GM18858 (cell line): Measurements from ENCODE around the gene RPLP1.

Experiments
- ATAC-seq: cut with Tn5 transposase; IDR thresholded peaks from one replicate; pipeline ENCODE4 v1.9.1; 2021; ENCODE audit not compliant: unreplicated experiment

Gene RPLP1

GRCh38 chr15:69452692-69453521 is at the start of gene RPLP1:
Gene RPLP1, plus strand, starts transcription at chr15:69452818. Its CDS starts 131 bp downstream, at chr15:69452949.
- ATAC-seq, result peak; percentile 57

- no peak for ATAC-seq
These were observed 49.0 kb upstream of the RPLP1 start for GRCh38 chr15:69403594-69403993.

DNA sequence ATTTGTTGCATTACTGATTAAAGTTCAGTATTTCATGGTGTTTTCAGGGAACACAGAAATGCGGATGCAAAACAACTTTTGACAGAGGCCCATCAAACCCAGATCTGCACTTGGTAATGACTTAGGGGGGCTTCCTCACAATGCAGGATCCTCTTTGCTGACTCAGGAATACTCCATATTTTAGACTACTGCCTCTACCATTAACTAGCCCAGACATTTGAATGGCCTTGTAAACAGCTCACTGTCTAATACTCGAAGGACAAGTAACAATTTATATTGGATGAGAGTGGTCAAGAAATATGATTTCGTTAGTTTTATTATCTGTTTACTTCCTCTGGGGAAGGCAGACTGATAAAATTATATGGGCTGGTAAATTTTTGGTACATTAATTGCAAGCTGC is 47.5 kb upstream of the RPLP1 start:
- ATAC-seq, result no peak

- ATAC-seq, result no peak
These were observed 44.8 kb upstream of the RPLP1 start for GRCh38 chr15:69407719-69408400.

DNA sequence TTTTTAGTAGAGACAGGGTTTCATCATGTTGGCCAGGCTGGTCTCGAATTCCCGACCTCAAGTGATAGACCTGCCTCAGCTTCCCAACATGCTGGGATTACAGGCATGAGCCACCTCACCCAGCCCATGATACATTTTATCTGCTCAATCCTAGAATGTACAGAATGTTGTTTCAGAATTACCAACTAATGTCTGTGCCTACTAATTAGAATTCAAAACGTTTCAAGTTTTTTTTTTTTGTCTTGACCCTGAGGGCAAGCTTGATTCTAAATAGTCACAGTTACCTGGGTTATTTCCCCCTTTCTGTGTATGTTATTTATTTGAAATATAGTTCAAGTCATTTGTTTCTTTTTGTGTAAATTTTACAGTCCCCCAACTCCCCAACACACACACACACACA is 43.8 kb upstream of the RPLP1 start:
- ATAC-seq, result no peak

DNA sequence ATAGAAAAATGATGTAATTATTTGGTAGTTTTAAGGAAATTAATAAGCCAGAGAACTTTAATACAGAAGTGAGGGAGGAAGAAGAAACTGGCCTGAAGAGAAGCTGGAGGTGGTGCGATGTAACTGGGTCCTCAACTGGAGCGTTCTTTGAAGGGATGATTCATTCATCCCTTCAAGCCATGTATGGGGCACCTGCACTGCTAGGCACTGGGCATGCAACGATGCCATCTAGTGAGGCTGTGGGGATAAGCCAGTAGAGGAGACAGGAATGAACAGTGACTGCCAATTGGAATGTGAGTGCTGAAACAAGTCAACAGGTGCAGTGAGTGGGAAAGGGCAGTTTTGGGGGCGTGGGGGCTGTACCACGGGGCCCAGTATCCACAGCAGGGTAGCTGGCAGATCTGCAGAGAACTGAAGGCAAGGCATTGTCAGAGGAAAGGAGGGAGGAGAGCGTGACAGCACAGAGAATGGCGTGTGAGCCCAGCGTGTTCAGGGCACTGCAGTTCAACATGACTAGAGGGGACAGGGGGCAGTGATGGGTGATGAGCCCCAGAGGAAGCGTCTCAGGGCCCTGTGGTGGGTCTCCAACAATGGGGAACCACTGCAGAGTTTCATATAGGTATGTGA is 42.3 kb upstream of the RPLP1 start:
- no peak for ATAC-seq

DNA sequence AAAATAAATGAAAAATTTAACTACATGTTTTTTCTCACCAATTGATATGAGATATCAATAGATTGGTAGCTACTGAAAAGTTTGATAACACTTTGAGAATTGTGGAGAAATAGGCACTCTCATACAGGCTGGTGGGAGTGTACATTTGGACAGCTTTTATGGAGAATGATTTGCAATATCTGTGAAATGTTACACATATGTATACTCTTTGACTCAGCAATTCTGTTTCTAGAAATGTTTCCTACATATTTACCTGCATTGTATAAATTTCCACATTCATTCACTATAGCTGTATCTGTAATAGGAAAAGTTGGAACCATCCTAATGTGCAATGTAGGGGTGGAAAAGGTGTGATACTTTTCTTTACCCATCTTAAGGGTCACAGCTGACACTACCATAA is 40.3 kb upstream of the RPLP1 start:
- no peak for ATAC-seq

- ATAC-seq, result no peak
These were observed 39.9 kb upstream of the RPLP1 start for GRCh38 chr15:69412701-69413100.

DNA sequence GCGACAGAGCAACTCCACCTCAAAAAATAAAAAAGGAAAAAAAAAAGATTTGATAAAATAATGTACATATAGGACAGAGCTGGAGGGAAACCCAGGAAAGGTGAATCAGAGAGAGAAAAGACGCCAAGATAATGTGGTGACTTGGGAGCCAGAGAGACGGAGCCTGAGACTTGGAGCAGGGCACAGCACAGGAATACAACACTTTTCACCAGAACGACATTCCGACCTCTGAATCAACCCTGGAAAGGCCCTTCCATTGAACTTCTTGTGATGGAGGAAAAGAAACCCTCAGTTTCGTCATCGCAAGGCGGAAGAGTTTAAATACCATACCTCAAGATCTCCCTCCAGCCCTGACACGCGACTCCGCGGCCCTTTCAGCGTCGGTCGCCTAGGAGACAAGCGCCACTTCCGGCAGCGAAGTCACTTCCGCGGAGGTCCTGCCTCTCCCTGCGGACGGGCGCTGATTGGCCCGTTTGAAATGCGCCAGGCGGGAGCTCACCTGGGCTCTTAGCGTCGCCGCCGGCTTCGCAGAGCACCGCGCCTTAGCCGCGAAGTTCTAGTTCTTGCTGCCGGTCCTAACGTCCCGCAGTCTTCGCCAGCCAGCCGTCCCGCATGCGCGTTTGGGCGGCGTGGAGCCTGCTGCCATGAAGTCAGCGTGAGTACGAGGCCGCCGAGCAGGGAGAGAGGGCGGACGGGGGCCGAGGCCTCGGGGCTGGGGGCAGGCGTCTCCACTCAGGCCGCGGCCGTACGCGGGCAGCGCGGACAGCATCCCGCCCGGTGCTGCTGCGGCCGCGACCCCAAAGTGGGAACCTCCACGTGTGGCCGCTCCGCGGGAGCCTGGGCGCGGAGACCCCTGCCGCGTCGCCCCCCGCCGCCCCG is 38.6 kb upstream of the RPLP1 start, which contains the start of gene KIF23:
TSS of gene KIF23 (plus strand) at position 528 of the 879 bp plus-strand sequence. CDS start at position 645, 117 bp downstream.
- ATAC-seq, result peak; percentile 86

- no peak for ATAC-seq
These were observed 37.9 kb upstream of the RPLP1 start for GRCh38 chr15:69414701-69415167.

- no peak for ATAC-seq
These were observed 37.2 kb upstream of the RPLP1 start for GRCh38 chr15:69415381-69415780.

DNA sequence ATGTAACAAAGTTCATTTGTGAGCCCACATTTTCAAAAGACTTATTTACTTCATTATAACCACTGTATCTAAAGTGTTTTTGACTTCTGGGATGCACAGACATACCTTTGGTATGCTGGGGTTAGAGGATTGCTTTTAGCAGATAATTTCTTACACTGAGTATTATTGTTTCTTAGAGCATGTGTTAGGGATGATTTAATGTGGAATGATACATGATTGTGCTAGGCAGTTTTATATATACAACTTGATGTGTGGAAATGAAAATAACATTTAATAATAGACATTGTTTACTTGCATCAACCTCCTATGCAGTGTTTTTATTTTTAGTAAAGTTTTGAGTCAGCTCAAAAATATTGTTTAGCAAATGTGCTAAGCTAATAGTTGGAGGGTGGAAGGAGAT is 35.0 kb upstream of the RPLP1 start:
- no peak for ATAC-seq

- ATAC-seq, result no peak
These were observed 31.1 kb upstream of the RPLP1 start for GRCh38 chr15:69421498-69421897.

DNA sequence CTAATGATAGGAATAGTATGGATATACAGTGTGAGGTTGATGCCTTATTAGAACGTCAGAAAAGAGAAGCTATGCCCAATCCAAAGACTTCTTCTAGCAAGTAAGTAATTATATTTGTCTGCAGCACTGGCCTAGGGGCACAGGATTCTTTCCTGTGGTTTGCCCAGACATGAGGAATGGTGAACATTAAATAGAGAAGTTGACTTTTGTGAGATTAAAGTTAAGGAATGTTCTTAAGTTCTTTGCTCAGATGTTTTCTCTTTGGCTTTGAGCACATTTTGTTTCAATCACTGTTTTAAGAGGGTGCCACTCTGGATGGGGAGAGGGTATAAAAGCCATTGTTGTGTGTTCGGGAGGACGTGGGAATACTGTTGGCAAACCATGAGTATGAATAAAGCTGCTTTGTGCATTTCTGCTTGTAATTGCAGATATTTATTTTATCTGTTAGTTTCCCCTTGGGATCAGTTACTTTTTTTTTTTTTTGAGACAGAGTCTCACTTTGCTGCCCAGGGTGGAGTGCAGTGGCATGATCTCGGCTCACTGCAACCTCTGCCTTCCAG is 30.2 kb upstream of the RPLP1 start:
- ATAC-seq, result no peak

- ATAC-seq, result no peak
These were observed 28.6 kb upstream of the RPLP1 start for GRCh38 chr15:69424001-69424400.

DNA sequence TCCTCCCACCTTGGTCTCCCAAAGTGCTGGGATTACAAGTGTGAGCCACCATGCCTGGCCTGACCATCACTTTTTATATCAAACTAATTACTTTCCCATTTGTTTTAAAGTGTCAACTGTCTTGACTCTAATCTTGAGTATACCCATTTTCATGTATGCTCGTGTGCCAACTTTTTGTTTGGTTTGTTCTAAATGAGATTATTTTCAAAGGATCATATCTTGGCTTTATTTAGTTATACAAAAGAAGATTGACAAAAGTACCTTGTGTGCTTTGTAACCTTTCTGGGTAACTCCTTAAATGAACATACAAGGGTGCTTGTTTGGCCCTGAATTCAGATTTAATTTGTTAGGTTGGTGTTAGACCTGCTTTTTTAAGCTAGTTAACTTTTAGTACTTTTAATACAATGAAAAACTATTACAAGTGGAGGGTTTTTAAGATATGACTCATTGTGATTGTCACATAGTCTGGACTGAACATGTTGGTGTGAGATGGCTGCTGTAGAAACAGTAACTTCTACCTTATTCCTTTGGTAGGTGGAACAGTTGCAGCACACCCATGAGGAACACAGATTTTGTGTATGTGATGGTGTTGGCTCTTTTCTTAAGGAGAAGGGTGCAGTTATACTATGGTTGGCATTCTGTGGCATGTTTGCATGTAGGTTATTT is 27.7 kb upstream of the RPLP1 start:
- ATAC-seq, result no peak

DNA sequence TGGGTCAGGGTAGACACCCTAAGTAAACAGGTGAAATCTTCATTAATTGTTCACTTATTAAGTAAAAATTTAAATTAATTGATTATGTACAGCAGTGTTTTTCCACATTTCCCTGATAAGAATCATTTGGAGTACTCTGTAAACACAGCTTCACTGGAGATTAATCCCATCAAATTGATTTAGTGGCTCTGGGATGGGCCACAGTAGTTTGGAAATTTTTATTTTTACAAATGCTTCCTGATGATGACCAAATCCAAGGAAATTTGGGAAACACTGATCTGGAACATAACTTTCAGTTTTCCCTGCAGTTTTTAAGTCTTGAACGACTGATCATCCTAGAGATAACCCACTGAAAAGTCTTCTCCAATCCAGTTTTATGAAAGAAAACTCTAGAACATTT is 18.8 kb upstream of the RPLP1 start:
- ATAC-seq, result no peak

GRCh38 chr15:69434238-69434637 is 18.4 kb upstream of the RPLP1 start:
- no peak for ATAC-seq

GRCh38 chr15:69434679-69435078 is 17.9 kb upstream of the RPLP1 start:
- no peak for ATAC-seq

DNA sequence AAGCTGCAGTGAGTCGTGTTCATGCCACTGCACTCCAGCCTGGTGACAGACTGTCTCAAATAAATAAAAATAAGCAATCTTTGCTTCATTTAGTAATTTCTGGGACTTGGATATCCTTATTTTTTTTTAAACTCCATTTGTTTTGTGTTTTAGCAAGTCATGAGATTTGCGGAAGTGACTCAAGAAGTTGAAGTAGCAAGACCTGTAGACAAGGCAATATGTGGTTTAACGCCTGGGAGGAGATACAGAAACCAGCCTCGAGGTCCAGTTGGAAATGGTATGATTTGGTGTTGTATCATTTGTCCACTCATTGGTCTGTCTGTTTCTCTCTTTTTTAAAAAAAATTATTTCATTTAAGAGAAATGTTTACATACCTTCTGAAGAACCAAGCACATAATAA is 16.6 kb upstream of the RPLP1 start:
- ATAC-seq, result no peak
